Activated T-cell treated with anti-CD3 and anti-CD28 coated beads, Interleukin-2, amount 50 U/mL, for 4 hours (primary cell): ENCODE data around the gene MYO9A. TPM values are rescaled to one million over a fixed set of nuclear protein-coding genes. Genes with fewer than 3 reads are reported as not detected.
"Not testable (repeated sequence)": the region's sequence is repeated elsewhere in the genome, so short reads cannot be mapped to it uniquely, and the experiment has no call there.

ENCODE experiments used
- ATAC-seq, 2 donors: fragments of 200-7000 bp; cut with Tn5 transposase; one replicate each; pipeline ENCODE4 v1.10.0; 2021
- DNase-seq: peaks from one replicate; pipeline ENCODE4 v3.0.0-alpha.2; 2020
- H3K27me3 Mint-ChIP-seq: one replicate; pipeline ENCODE4 v1.8.0; 2021; ENCODE audit warnings: low read depth, mixed read lengths
- H3K36me3 Mint-ChIP-seq: one replicate; pipeline ENCODE4 v1.8.0; 2022; ENCODE audit warnings: mixed read lengths; ENCODE audit not compliant: insufficient read depth
- H3K4me1 Mint-ChIP-seq: one replicate; pipeline ENCODE4 v1.8.0; 2021; ENCODE audit warnings: low read depth, mixed read lengths
- H3K4me3 Mint-ChIP-seq: one replicate; pipeline ENCODE4 v1.8.0; 2021; ENCODE audit warnings: mild to moderate bottlenecking, moderate library complexity, mixed read lengths
- H3K9me3 Mint-ChIP-seq: one replicate; pipeline ENCODE4 v1.8.0; 2021; ENCODE audit warnings: mixed read lengths
- total RNA-seq, 3 donors: library from RNA; stranded (reverse); gene quantifications; one replicate each; pipeline ENCODE4 v1.2.1, GENCODE V29; 2021

Gene MYO9A
- total RNA-seq, 3 donors from 2014 or later = 15.9 to 18.9 (median 17.1) TPM

- no peaks in the 10 kb centered on the region for H3K36me3 Mint-ChIP-seq
- DNase-seq (peak; percentile 54), ATAC-seq (peak; percentile 73 to 74)
- peak overlapping the region; percentile 93 for H3K4me3 Mint-ChIP-seq
- peaks cover 35% of the 10 kb centered on the region for H3K4me1 Mint-ChIP-seq
- peaks cover 2% of the 10 kb centered on the region for H3K27me3 Mint-ChIP-seq
- H3K9me3 Mint-ChIP-seq = no peaks in the 10 kb centered on the region
Measured at GRCh38 chr15:72117486-72118016, 399 bp downstream of the MYO9A start.

DNA sequence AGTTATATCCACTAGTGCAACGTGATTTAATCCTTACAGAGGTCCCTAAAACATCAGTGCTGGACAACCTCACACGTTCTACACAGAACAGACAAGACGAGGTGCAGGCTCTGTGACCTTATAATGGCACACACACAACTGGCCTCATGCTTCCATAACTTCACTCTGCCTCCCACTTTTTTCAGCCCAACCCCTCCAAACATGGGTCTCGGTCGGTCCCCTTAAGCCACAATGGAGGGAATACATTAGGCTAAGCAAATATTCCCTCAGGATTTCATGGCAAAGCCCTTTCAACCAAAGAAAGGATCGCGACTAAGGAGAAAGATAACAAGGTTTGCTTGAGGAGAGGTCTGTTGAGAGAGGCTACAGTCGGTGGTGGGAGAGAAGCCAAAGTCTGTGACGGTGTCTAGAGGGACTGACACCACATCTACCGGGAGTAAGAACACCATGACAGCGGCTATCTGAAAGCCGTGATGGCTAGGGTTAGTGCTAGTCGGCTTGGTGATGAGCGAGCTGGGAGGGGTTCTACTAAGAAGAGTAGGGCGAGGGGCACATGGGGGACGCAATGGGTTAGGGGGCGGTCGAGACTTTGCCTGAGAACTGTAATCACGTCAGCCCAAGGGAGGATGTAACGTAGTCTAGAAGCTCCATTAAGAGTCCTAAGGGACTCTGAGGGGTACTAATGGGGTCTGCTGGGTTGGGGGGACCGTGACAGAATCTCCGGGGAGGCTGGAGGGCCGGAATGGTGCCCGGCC is 1.0 kb downstream of the MYO9A start:
- Mint-ChIP-seq H3K36me3 (no peaks in the 10 kb centered on the region), H3K4me3 (peak overlapping the region; percentile 93), H3K9me3 (no peaks in the 10 kb centered on the region), H3K27me3 (peaks cover 2% of the 10 kb centered on the region), H3K4me1 (peaks cover 37% of the 10 kb centered on the region)
- DNase-seq = no peak
- peak; percentile 0 for ATAC-seq

DNA sequence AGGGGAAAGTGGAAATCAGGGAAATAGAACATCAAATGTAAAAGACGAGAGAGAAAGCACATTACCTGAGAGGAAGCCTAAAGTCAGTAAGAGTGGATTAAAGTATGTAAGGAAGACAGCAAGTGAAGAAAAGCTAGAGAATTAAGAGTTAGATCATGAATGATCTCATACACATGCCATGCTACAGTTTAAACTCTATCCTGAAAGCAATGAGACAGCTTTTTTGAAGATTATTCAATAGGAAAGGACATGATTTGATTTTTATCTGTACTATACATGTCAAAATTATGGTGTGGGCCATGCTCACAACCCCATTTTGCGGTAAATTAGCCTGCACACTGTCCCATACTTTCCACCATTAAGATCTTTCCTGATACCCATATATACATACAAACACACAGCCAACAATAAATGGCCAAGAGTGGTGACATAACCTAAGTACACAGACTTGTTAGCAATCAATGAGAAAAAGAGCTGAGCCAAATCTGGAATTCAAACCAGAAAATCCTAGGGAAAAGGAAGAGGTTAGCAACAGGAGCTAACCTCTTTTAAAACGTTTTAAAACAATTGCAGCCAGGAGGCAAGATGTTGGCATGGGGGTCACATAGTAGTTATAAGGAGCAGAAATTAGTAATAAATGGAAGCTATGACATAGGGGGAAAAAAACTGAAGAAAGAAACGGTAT is 4.5 kb downstream of the MYO9A start:
- Mint-ChIP-seq H3K4me3 (no peak overlapping the region), H3K4me1 (peaks cover 30% of the 10 kb centered on the region), H3K36me3 (no peaks in the 10 kb centered on the region), H3K27me3 (no peaks in the 10 kb centered on the region), H3K9me3 (no peaks in the 10 kb centered on the region)
- ATAC-seq (no peak), DNase-seq (no peak)

GRCh38 chr15:72112805-72113204 is 5.1 kb downstream of the MYO9A start:
- H3K4me3 Mint-ChIP-seq = no peak overlapping the region
- H3K27me3 Mint-ChIP-seq = no peaks in the 10 kb centered on the region

DNA sequence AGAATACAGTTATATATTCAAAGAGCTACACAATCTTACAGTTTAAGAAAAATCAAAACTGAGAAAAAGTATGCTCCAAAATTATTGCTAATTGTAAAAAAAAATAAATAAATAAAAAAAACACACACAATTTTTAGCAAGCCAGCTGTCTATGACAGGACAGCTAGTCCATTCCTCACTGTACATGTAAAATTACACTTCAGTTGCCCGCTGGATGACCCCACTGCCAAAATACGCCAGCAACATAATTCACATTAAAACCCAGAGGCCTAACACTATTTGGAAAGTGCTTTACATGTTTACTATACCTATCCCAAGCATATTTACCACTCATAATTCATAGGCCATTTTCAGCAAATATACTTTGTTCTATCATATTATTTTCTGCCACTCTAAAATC is 5.8 kb downstream of the MYO9A start:
- ATAC-seq (no peak), DNase-seq (no peak)
- Mint-ChIP-seq H3K27me3 (no peaks in the 10 kb centered on the region), H3K36me3 (peaks cover 1% of the 10 kb centered on the region), H3K9me3 (no peaks in the 10 kb centered on the region), H3K4me1 (peaks cover 32% of the 10 kb centered on the region), H3K4me3 (no peak overlapping the region)

More at GRCh38 chr15:72112805-72113204, 5.1 kb downstream of the MYO9A start:
- peaks cover 1% of the 10 kb centered on the region for H3K36me3 Mint-ChIP-seq
- peaks cover 33% of the 10 kb centered on the region for H3K4me1 Mint-ChIP-seq
- ATAC-seq = no peak
- H3K9me3 Mint-ChIP-seq = no peaks in the 10 kb centered on the region
- no peak for DNase-seq

DNA sequence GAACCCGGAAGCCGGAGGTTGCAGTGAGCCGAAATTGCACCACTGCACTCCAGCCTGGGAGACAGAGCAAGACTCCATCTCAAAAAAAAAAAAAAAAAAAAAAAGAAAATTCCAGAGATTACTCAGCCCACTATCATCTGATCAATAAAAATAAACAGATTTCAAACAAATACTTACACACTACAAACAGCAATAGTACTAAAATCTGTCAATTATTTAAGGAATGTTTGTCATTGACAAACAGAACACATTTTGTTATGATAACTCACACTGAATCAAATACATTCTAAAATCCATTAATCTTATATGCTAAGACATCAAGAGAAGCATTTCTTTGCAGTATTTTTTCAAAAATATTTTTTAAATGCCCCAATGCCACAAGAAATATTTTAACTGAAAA is 7.6 kb downstream of the MYO9A start:
- DNase-seq = no peak
- no peaks in the 10 kb centered on the region for H3K9me3 Mint-ChIP-seq
- ATAC-seq = no peak
- H3K36me3 Mint-ChIP-seq = peaks cover 1% of the 10 kb centered on the region
- H3K4me1 Mint-ChIP-seq = peaks cover 17% of the 10 kb centered on the region
- no peaks in the 10 kb centered on the region for H3K27me3 Mint-ChIP-seq
- H3K4me3 Mint-ChIP-seq = no peak overlapping the region

- Mint-ChIP-seq H3K27me3 (no peaks in the 10 kb centered on the region), H3K9me3 (no peaks in the 10 kb centered on the region), H3K4me1 (peaks cover 9% of the 10 kb centered on the region), H3K36me3 (peaks cover 1% of the 10 kb centered on the region), H3K4me3 (no peak overlapping the region)
- ATAC-seq (no peak), DNase-seq (no peak)
Measured at GRCh38 chr15:72106068-72106467, 11.9 kb downstream of the MYO9A start.

DNA sequence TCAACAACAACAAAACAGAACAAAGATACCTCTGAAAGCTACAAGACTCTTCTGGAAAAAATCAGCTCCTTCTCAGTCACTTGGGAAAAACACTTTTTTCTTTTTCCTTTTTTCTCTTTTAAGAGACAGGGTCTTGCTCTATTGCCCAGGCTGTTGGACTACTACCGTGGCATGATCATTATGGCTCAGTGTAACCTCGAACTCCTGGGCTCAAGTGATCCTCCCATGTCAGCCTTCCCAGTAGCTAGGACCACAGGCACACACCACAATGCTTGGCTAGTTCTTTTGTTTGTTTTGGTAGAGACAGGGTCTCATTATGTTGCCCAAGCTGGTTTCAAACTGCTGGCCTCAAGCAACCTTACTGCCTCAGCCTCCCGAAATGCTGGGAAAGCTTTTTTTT is 12.8 kb downstream of the MYO9A start:
- ATAC-seq (no peak), DNase-seq (no peak)
- H3K9me3 Mint-ChIP-seq = no peaks in the 10 kb centered on the region
- peaks cover 9% of the 10 kb centered on the region for H3K4me1 Mint-ChIP-seq
- H3K4me3 Mint-ChIP-seq = no peak overlapping the region
- peaks cover 1% of the 10 kb centered on the region for H3K36me3 Mint-ChIP-seq
- H3K27me3 Mint-ChIP-seq = no peaks in the 10 kb centered on the region

DNA sequence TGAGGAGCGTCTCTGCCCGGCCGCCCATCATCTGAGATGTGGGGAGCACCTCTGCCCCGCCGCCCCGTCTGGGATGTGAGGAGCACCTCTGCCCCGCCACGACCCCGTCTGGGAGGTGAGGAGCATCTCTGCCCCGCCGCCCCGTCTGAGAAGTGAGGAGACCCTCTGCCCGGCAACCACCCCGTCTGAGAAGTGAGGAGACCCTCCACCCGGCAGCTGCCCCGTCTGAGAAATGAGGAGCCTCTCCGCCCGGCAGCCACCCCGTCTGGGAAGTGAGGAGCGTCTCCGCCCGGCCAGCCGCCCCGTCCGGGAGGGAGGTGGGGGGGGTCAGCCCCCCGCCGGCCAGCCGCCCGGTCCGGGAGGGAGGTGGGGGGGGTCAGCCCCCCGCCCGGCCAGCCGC is 17.4 kb downstream of the MYO9A start:
- H3K4me3 Mint-ChIP-seq, H3K9me3 Mint-ChIP-seq, ATAC-seq, DNase-seq, H3K27me3 Mint-ChIP-seq, H3K4me1 Mint-ChIP-seq: not testable (repeated sequence)
- H3K36me3 Mint-ChIP-seq = peaks cover 12% of the 10 kb centered on the region

- Mint-ChIP-seq H3K27me3 (no peaks in the 10 kb centered on the region), H3K4me3 (no peak overlapping the region), H3K9me3 (no peaks in the 10 kb centered on the region), H3K4me1 (peaks cover 5% of the 10 kb centered on the region), H3K36me3 (peaks cover 12% of the 10 kb centered on the region)
- DNase-seq = no peak
- no peak for ATAC-seq
Measured at GRCh38 chr15:72099155-72099554, 18.8 kb downstream of the MYO9A start.

- H3K9me3 Mint-ChIP-seq = no peaks in the 10 kb centered on the region
- ATAC-seq (no peak), DNase-seq (no peak)
- H3K27me3 Mint-ChIP-seq = no peaks in the 10 kb centered on the region
- no peak overlapping the region for H3K4me3 Mint-ChIP-seq
- H3K4me1 Mint-ChIP-seq = peaks cover 2% of the 10 kb centered on the region
- peaks cover 12% of the 10 kb centered on the region for H3K36me3 Mint-ChIP-seq
Measured at GRCh38 chr15:72098040-72098439, 19.9 kb downstream of the MYO9A start.

GRCh38 chr15:72096796-72097195 is 21.2 kb downstream of the MYO9A start:
- H3K36me3 Mint-ChIP-seq = peaks cover 14% of the 10 kb centered on the region
- no peaks in the 10 kb centered on the region for H3K4me1 Mint-ChIP-seq
- H3K27me3 Mint-ChIP-seq = no peaks in the 10 kb centered on the region
- no peak overlapping the region for H3K4me3 Mint-ChIP-seq
- H3K9me3 Mint-ChIP-seq = no peaks in the 10 kb centered on the region
- no peak for ATAC-seq
- no peak for DNase-seq

DNA sequence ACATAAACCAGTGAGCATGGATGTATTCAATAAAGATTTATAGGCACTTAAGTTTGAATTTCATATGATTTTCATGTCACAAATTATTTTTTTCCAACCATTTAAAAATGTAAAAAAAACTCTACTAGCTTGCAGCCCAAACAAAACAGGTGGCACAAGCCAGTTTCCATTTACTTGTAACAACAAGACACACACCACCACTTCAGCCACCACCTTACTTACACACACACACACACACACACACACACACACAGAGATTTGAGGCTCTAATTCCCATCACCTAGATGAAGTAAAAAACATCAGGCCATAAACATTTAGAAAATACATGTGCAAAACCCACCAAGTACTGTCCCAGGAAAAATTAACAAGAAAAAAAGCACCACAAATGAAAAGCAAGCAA is 25.3 kb downstream of the MYO9A start:
- H3K9me3 Mint-ChIP-seq = no peaks in the 10 kb centered on the region
- peaks cover 16% of the 10 kb centered on the region for H3K36me3 Mint-ChIP-seq
- no peaks in the 10 kb centered on the region for H3K27me3 Mint-ChIP-seq
- H3K4me1 Mint-ChIP-seq = no peaks in the 10 kb centered on the region
- H3K4me3 Mint-ChIP-seq = no peak overlapping the region
- ATAC-seq (no peak), DNase-seq (no peak)

GRCh38 chr15:72092006-72092405 is 25.9 kb downstream of the MYO9A start:
- H3K4me3 Mint-ChIP-seq = no peak overlapping the region
- ATAC-seq (no peak), DNase-seq (no peak)
- no peaks in the 10 kb centered on the region for H3K9me3 Mint-ChIP-seq
- H3K27me3 Mint-ChIP-seq = no peaks in the 10 kb centered on the region
- H3K4me1 Mint-ChIP-seq = no peaks in the 10 kb centered on the region
- H3K36me3 Mint-ChIP-seq = peaks cover 17% of the 10 kb centered on the region
